Upper lobe of left lung (tissue), 6 donors: ENCODE results near the gene EXOC4. TPM values are rescaled to one million over a fixed set of nuclear protein-coding genes. Genes with fewer than 3 reads are reported as not detected.

Source experiments
- ATAC-seq, 2 donors: fragments of 200-7000 bp; cut with Tn5 transposase; one replicate each; pipeline ENCODE4 v1.9.1; 2022; ENCODE audit warnings: mild to moderate bottlenecking in 2 of 2, moderate library complexity in 2 of 2; ENCODE audit not compliant: low FRiP score in 2 of 2
- DNase-seq, 2 donors: peaks; one replicate each; pipeline ENCODE4 v3.0.0-alpha.2; 2019 to 2020
- H3K27ac ChIP-seq, 4 donors: fragments of 200-600 bp; sonication (generic); one replicate each; pipeline ENCODE4 v1.5.1; 2016 to 2019
- H3K27me3 ChIP-seq, 4 donors: fragments of 200-600 bp; sonication (generic); one replicate each; pipeline ENCODE4 v1.5.1; 2017 to 2019
- H3K36me3 ChIP-seq, 4 donors: fragments of 200-600 bp; sonication (generic); one replicate each; pipeline ENCODE4 v1.5.1; 2016 to 2019
- H3K4me1 ChIP-seq, 4 donors: fragments of 200-600 bp; sonication (generic); one replicate each; pipeline ENCODE4 v1.5.1; 2018 to 2019
- H3K4me3 ChIP-seq, 4 donors: fragments of 200-600 bp; sonication (generic); one replicate each; pipeline ENCODE4 v1.5.1; 2017 to 2019; ENCODE audit warnings: mild to moderate bottlenecking in 2 of 4, moderate library complexity in 1 of 4
- H3K9me3 ChIP-seq, 4 donors: fragments of 200-600 bp; sonication (generic); one replicate each; pipeline ENCODE4 v1.5.1; 2018 to 2019
- EP300 ChIP-seq, 4 donors: sonication (generic); formaldehyde crosslinking; IDR thresholded peaks; one replicate each; pipeline ENCODE4 v1.5.1; 2017; ENCODE audit warnings: antibody characterized with exemption in 4 of 4, control low read depth in 2 of 4
- POLR2A ChIP-seq, 4 donors: fragments of 450-650 bp; IDR thresholded peaks; one replicate each; pipeline ENCODE4 v1.5.1; 2016 to 2017; ENCODE audit warnings: antibody characterized with exemption in 4 of 4, mild to moderate bottlenecking in 2 of 4
- POLR2AphosphoS5 ChIP-seq, 2 donors: sonication (generic); formaldehyde crosslinking; IDR thresholded peaks; one replicate each; pipeline ENCODE4 v1.5.1; 2017; ENCODE audit warnings: antibody characterized with exemption in 2 of 2
- WGBS, 2 donors: methylation state at CpG; one replicate each; pipeline ENCODE4 v1.1.5; 2017 to 2018; 5-methylcytosine and 5-hydroxymethylcytosine counted together
- total RNA-seq, 6 donors: library from RNA; depleted of rRNA in 4 of 6; stranded (reverse); fragments of >200 nt in 4 of 6; gene quantifications; one replicate each; pipeline versions ENCODE4 v1.1.0 to v1.2.1, GENCODE V29; 2016 to 2021
- TF ChIP-seq, protein P1 (sequence below), 6 experiments: fragments of 450-650 bp in 4 of 6; fragments of 200-600 bp in 2 of 6; sonication (generic) in 2 of 6; IDR thresholded peaks; one replicate each; pipeline ENCODE4 v1.5.1; 2016 to 2019; ENCODE audit warnings: antibody characterized with exemption in 6 of 6
- donor health status: DM: no; HTN: no; CAD: no; lungs with moderate emphysema.
- donor health status: DM: no; HTN: yes; CAD: no; lungs with severe emphysema.

EXOC4 gene
- total RNA-seq, 6 donors from 2014 or later: 56.3 to 325 (median 99.4) TPM

GRCh38 chr7:133461421-133461820, 208.5 kb downstream of the EXOC4 start:
- no peak for DNase-seq
- ATAC-seq: no peak
- WGBS, 2 donors: 47 to 48% methylated on average over 1 of the region's 1 CpG

GRCh38 chr7:133475655-133476054, 222.8 kb downstream of the EXOC4 start:
- ATAC-seq (no peak), DNase-seq (no peak)
- H3K27ac ChIP-seq: no peak overlapping the region
- no peaks in the 10 kb centered on the region for H3K27me3 ChIP-seq
- TF ChIP-seq EP300 (IDR thresholded peaks at IDR 0.05): no peak
- TF ChIP-seq POLR2A (IDR thresholded peaks at IDR 0.05): no peak
- TF ChIP-seq POLR2AphosphoS5 (IDR thresholded peaks at IDR 0.05): no peak
- TF ChIP-seq, protein P1, sequence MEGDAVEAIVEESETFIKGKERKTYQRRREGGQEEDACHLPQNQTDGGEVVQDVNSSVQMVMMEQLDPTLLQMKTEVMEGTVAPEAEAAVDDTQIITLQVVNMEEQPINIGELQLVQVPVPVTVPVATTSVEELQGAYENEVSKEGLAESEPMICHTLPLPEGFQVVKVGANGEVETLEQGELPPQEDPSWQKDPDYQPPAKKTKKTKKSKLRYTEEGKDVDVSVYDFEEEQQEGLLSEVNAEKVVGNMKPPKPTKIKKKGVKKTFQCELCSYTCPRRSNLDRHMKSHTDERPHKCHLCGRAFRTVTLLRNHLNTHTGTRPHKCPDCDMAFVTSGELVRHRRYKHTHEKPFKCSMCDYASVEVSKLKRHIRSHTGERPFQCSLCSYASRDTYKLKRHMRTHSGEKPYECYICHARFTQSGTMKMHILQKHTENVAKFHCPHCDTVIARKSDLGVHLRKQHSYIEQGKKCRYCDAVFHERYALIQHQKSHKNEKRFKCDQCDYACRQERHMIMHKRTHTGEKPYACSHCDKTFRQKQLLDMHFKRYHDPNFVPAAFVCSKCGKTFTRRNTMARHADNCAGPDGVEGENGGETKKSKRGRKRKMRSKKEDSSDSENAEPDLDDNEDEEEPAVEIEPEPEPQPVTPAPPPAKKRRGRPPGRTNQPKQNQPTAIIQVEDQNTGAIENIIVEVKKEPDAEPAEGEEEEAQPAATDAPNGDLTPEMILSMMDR (IDR thresholded peaks at IDR 0.05): no peak
- peaks cover 0 to 11% (median 0%) of the 10 kb centered on the region in 4 donors for H3K36me3 ChIP-seq
- no peak overlapping the region for H3K4me3 ChIP-seq
- H3K4me1 ChIP-seq: no peaks in the 10 kb centered on the region
- no peaks in the 10 kb centered on the region for H3K9me3 ChIP-seq

More at GRCh38 chr7:133461421-133461820, 208.5 kb downstream of the EXOC4 start:
- Histone ChIP-seq H3K27ac (no peak overlapping the region), H3K9me3 (no peaks in the 10 kb centered on the region), H3K4me1 (no peaks in the 10 kb centered on the region), H3K4me3 (no peak overlapping the region), H3K36me3 (no peaks in the 10 kb centered on the region), H3K27me3 (no peaks in the 10 kb centered on the region)
- TF ChIP-seq POLR2A (IDR thresholded peaks at IDR 0.05) (no peak), EP300 (IDR thresholded peaks at IDR 0.05) (no peak), POLR2AphosphoS5 (IDR thresholded peaks at IDR 0.05) (no peak)
- TF ChIP-seq, protein P1 (IDR thresholded peaks at IDR 0.05): no peak

DNA sequence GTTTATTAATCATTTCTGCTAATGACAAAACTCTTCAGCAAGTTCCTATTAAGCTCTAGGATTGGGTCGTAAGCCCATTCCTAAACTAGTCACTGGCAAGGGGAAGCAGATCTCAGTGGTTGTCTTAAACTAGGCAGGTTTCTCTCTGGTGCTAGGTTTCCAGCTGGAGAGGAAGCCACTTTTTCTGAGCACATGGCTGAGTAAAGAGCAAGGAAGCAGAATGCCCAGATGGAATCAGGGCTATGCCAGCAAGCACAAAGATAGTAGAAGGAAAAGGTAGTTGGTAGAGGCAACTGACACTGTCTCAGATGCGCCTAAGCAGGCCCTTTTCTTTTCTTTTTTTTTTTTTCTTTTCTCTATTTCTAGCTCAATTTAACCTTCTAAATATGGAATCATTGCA, 224.9 kb downstream of the EXOC4 start:
- no peak for TF ChIP-seq EP300 (IDR thresholded peaks at IDR 0.05)
- TF ChIP-seq POLR2AphosphoS5 (IDR thresholded peaks at IDR 0.05): no peak
- TF ChIP-seq, protein P1 (IDR thresholded peaks at IDR 0.05): no peak
- TF ChIP-seq POLR2A (IDR thresholded peaks at IDR 0.05): no peak
- no peaks in the 10 kb centered on the region for H3K9me3 ChIP-seq
- H3K36me3 ChIP-seq: peaks cover 0 to 17% (median 0%) of the 10 kb centered on the region in 4 donors
- no peaks in the 10 kb centered on the region for H3K4me1 ChIP-seq
- H3K4me3 ChIP-seq: no peak overlapping the region
- no peak overlapping the region for H3K27ac ChIP-seq
- WGBS, 2 donors: 95 to 98% methylated on average over 2 of the region's 2 CpGs
- DNase-seq: no peak
- no peaks in the 10 kb centered on the region for H3K27me3 ChIP-seq
- ATAC-seq: no peak

DNA sequence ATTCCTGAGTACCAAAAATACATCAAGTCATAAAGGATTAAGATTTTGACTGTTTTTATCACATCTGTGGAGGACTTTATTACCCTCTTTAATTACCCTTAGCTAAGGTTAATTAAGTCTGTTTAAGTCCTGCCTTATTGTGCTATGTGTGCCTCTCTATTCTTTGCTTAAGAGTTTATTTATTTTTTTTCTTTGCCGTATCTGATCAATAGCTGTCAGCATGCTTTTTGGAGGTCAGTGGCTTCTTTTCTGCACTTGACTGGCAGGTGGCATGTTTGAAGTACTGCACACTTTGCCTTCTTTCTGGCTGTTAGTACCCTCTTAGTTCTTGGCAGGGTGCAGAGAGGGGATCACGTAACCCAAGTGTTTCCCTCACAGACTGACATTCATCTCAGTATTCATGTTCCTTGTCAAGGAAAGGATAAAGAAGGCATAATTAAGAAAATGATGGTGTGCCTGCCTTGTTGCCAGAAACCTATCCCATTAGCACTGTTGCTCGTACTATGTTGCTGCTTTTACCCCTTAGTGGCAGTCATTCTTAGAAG, 225.8 kb downstream of the EXOC4 start:
- no peak for ATAC-seq
- H3K36me3 ChIP-seq: peaks cover 0 to 17% (median 0%) of the 10 kb centered on the region in 4 donors
- H3K9me3 ChIP-seq: no peaks in the 10 kb centered on the region
- H3K4me3 ChIP-seq: no peak overlapping the region
- no peak overlapping the region for H3K27ac ChIP-seq
- DNase-seq: no peak
- TF ChIP-seq, protein P1 (IDR thresholded peaks at IDR 0.05): no peak
- TF ChIP-seq EP300 (IDR thresholded peaks at IDR 0.05) (no peak), POLR2A (IDR thresholded peaks at IDR 0.05) (no peak), POLR2AphosphoS5 (IDR thresholded peaks at IDR 0.05) (no peak)
- H3K27me3 ChIP-seq: no peaks in the 10 kb centered on the region
- H3K4me1 ChIP-seq: no peaks in the 10 kb centered on the region
- WGBS, 2 donors: 51 to 53% methylated on average over 3 of the region's 3 CpGs

- peaks cover 0 to 17% (median 0%) of the 10 kb centered on the region in 4 donors for H3K36me3 ChIP-seq
Observed at GRCh38 chr7:133479456-133480065, 226.7 kb downstream of the EXOC4 start.

More at GRCh38 chr7:133479456-133480065, 226.7 kb downstream of the EXOC4 start:
- no peak overlapping the region for H3K4me3 ChIP-seq
- no peaks in the 10 kb centered on the region for H3K4me1 ChIP-seq
- no peaks in the 10 kb centered on the region for H3K27me3 ChIP-seq
- no peaks in the 10 kb centered on the region for H3K9me3 ChIP-seq
- H3K27ac ChIP-seq: no peak overlapping the region
- 93 to 98% methylated on average over 10 of the region's 10 CpGs for WGBS, 2 donors
- TF ChIP-seq, protein P1 (IDR thresholded peaks at IDR 0.05): no peak
- TF ChIP-seq POLR2AphosphoS5 (IDR thresholded peaks at IDR 0.05) (no peak), POLR2A (IDR thresholded peaks at IDR 0.05) (no peak), EP300 (IDR thresholded peaks at IDR 0.05) (no peak)
- DNase-seq: no peak
- no peak for ATAC-seq
